H1 (cell line): ENCODE data around the gene FGFBP2. TPM values are rescaled to one million over a fixed set of nuclear protein-coding genes. Genes with fewer than 3 reads are reported as not detected.

ENCODE experiments used
- ASH2L ChIP-seq: fragments of 200-600, 300-600 bp; sonication (generic); IDR thresholded peaks from one replicate; pipeline ENCODE4 v1.7.1; 2017; ENCODE audit warnings: low read length
- TAF7 ChIP-seq: optimal IDR thresholded peaks from 2 replicates; pipeline ENCODE3; 2011; ENCODE audit warnings: low read depth, mild to moderate bottlenecking, inconsistent platforms, low read length, moderate library complexity, borderline replicate concordance
- polyA plus RNA-seq, 7 experiments: library from polyadenylated mRNA; depleted of rRNA in 3 of 7; stranded (reverse) in 5 of 7; unstranded in 2 of 7; fragments of >200 nt in 5 of 7; fragments of 200-250 nt in 2 of 7; gene quantifications; 1 replicate in 5 of 7; 2 replicates in 1 of 7; 4 replicates in 1 of 7; pipeline versions ENCODE4 v1.2.1 to v1.2.3, GENCODE V29; 2011 to 2013; ENCODE audit warnings: missing spikeins in 2 of 7, mixed read lengths in 2 of 7
- total RNA-seq: library from RNA; stranded (reverse); fragmentation: NEBNext Ultra II Directional; extraction: Animal tissue kit (Norgen Biotek cat#: 25700); gene quantifications from 2 replicates; pipeline ENCODE4 v1.2.1, GENCODE V29; 2021

Gene FGFBP2
- total and polyA plus RNA-seq, 2 of the 8 experiments (the other 6 are each of a cell fraction or from before 2014, with no cell fraction given): 0.15 TPM; not detected in 1

GRCh38 chr4:15912236-15912635 lies 50.7 kb downstream of the FGFBP2 start (continued):
- TF ChIP-seq ASH2L: no peak
- TF ChIP-seq TAF7: no peak

Other genes starting within 250 kb of the FGFBP2 start
- 0.11 and 0.24 TPM in 2 replicates for gene CD38, start 184.8 kb downstream of the FGFBP2 start, total RNA-seq
- gene CD38, start 184.8 kb downstream of the FGFBP2 start, polyA plus RNA-seq (2011; rRNA removed): 0.14 and 0.27 TPM in 2 replicates
- gene FGFBP1, start 24.4 kb downstream of the FGFBP2 start, total RNA-seq: 0.20 and 0.38 TPM in 2 replicates
- 0.06 and 0.17 TPM in 2 replicates for gene FGFBP1, start 24.4 kb downstream of the FGFBP2 start, polyA plus RNA-seq (2011; rRNA removed)
- 59.7 and 65.4 TPM in 2 replicates for gene PROM1, start 120.8 kb upstream of the FGFBP2 start, total RNA-seq
- gene PROM1, start 120.8 kb upstream of the FGFBP2 start, polyA plus RNA-seq (2011; rRNA removed): 23.2 and 36.0 TPM in 2 replicates